ENCODE data around the gene BLOC1S3.
"Not testable (repeated sequence)": the region's sequence is repeated elsewhere in the genome, so short reads cannot be mapped to it uniquely, and the experiment has no call there.

The BLOC1S3 gene

GRCh38 chr19:45186509-45187334 lies 8.1 kb downstream of the BLOC1S3 start:
- DNase-seq, result no peak

GRCh38 chr19:45187421-45188100 lies 9.0 kb downstream of the BLOC1S3 start:
- DNase-seq, result peak; percentile 71

GRCh38 chr19:45189971-45190370 lies 11.4 kb downstream of the BLOC1S3 start:
- no peak for DNase-seq

GRCh38 chr19:45191375-45191774 lies 12.8 kb downstream of the BLOC1S3 start:
- DNase-seq, result no peak

- DNase-seq, result peak; percentile 24
Observed at GRCh38 chr19:45195764-45196163, 17.2 kb downstream of the BLOC1S3 start.

- peak; percentile 58 for DNase-seq
Observed at GRCh38 chr19:45200568-45200967, 22.0 kb downstream of the BLOC1S3 start.

- no peak for DNase-seq
Observed at GRCh38 chr19:45202637-45203036, 24.1 kb downstream of the BLOC1S3 start.

- no peak for DNase-seq
Observed at GRCh38 chr19:45205810-45206209, 27.2 kb downstream of the BLOC1S3 start.

GRCh38 chr19:45206328-45206727 lies 27.7 kb downstream of the BLOC1S3 start:
- DNase-seq, result no peak

- DNase-seq, result no peak
Observed at GRCh38 chr19:45211751-45212381, 33.3 kb downstream of the BLOC1S3 start.

GRCh38 chr19:45213031-45213430 lies 34.4 kb downstream of the BLOC1S3 start:
- DNase-seq, result no peak

- DNase-seq, result peak; percentile 47
Observed at GRCh38 chr19:45215391-45216191, 37.0 kb downstream of the BLOC1S3 start.

- DNase-seq, result no peak
Observed at GRCh38 chr19:45216667-45217066, 38.1 kb downstream of the BLOC1S3 start.

GRCh38 chr19:45217193-45217956 lies 38.8 kb downstream of the BLOC1S3 start:
- no peak for DNase-seq

GRCh38 chr19:45217957-45218334 lies 39.4 kb downstream of the BLOC1S3 start:
- no peak for DNase-seq

- no peak for DNase-seq
Observed at GRCh38 chr19:45218426-45218825, 39.8 kb downstream of the BLOC1S3 start.

- DNase-seq, result no peak
Observed at GRCh38 chr19:45218911-45219743, 40.5 kb downstream of the BLOC1S3 start.

GRCh38 chr19:45222724-45223123 lies 44.1 kb downstream of the BLOC1S3 start:
- no peak for DNase-seq

- DNase-seq, result no peak
Observed at GRCh38 chr19:45223879-45224278, 45.3 kb downstream of the BLOC1S3 start.

GRCh38 chr19:45224645-45225044 lies 46.1 kb downstream of the BLOC1S3 start:
- no peak for DNase-seq

- not testable (repeated sequence) for DNase-seq
Observed at GRCh38 chr19:45229056-45229455, 50.5 kb downstream of the BLOC1S3 start.

Measured in NCI-H82 (cell line).